H1 (cell line): ENCODE measurements around the gene STIM2. TPM values are rescaled to one million over a fixed set of nuclear protein-coding genes. Genes with fewer than 3 reads are reported as not detected.

ENCODE experiments used
- CTCF ChIA-PET: fragments of 300-600 bp; sonication (Branson Sonifier 250); formaldehyde crosslinking; loops from one replicate; lab custom pipeline; 2021; ENCODE audit not compliant: partially characterized antibody; lab: Charles Lee
- POLR2A ChIA-PET: fragments of 300-600 bp; sonication (Branson Sonifier 250); formaldehyde crosslinking; loops from one replicate; lab custom pipeline; 2021; ENCODE audit warnings: inconsistent platforms; ENCODE audit not compliant: partially characterized antibody; lab: Charles Lee
- DNase-seq, 2 experiments: peaks; one replicate each; pipeline versions ENCODE4 v3.0.0 to v3.0.0-alpha.2; 2010 to 2022; ENCODE audit warnings: low spot score in 2 of 2, low read depth in 1 of 2, mixed read lengths in 1 of 2
- FAIRE-seq: peaks from 2 replicates; lab custom pipeline; 2011; peaks lifted over from hg19 to GRCh38; lab: Jason Lieb, UNC
- H2AFZ ChIP-seq: 2 replicates; pipeline ENCODE4 v1.8.1; 2012; ENCODE audit warnings: low read length, inconsistent platforms
- H2AK5ac ChIP-seq: 2 replicates; pipeline ENCODE4 v1.6.1; 2013; ENCODE audit warnings: low read depth, low read length
- H2BK120ac ChIP-seq: replicated peaks from 2 replicates; pipeline ENCODE3; 2013; ENCODE audit warnings: low read depth, low read length, inconsistent platforms
- H2BK12ac ChIP-seq: 2 replicates; pipeline ENCODE4 v1.6.1; 2013; ENCODE audit warnings: low read depth, low read length
- H2BK15ac ChIP-seq: 2 replicates; pipeline ENCODE4 v1.6.1; 2013; ENCODE audit warnings: low read length
- H2BK20ac ChIP-seq: 2 replicates; pipeline ENCODE4 v1.6.1; 2013; ENCODE audit warnings: low read length
- H2BK5ac ChIP-seq: 2 replicates; pipeline ENCODE4 v1.6.1; 2013; ENCODE audit warnings: low read depth, low read length
- H3K14ac ChIP-seq: 2 replicates; pipeline ENCODE4 v1.6.1; 2013; ENCODE audit warnings: inconsistent platforms; ENCODE audit not compliant: insufficient read length
- H3K18ac ChIP-seq: 2 replicates; pipeline ENCODE4 v1.6.1; 2013; ENCODE audit warnings: low read length; ENCODE audit errors: extremely low read depth
- H3K23ac ChIP-seq: 2 replicates; pipeline ENCODE4 v1.6.1; 2013; ENCODE audit warnings: inconsistent platforms; ENCODE audit not compliant: insufficient read length
- H3K23me2 ChIP-seq: 2 replicates; pipeline ENCODE4 v1.6.1; 2013; ENCODE audit warnings: low read depth, low read length
- H3K27ac ChIP-seq: 2 replicates; pipeline ENCODE4 v1.6.1; 2011; ENCODE audit warnings: low read depth, low read length, inconsistent platforms
- H3K27me3 ChIP-seq, 4 experiments: replicated peaks in 1 of 4; 1 replicate in 1 of 4; 2 replicates in 3 of 4; pipeline versions ENCODE4 v1.6.1 to v1.8.1; 2011 to 2013; ENCODE audit warnings: low read length in 3 of 4, mild to moderate bottlenecking in 3 of 4, inconsistent platforms in 2 of 4, mixed read lengths in 2 of 4, moderate library complexity in 1 of 4; ENCODE audit not compliant: control insufficient read depth in 3 of 4, insufficient read depth in 3 of 4; ENCODE audit errors: extremely low read depth in 1 of 4
- H3K36me3 ChIP-seq, 4 experiments: 2 replicates each; pipeline versions ENCODE4 v1.6.1 to v1.8.1; 2011 to 2013; ENCODE audit warnings: mild to moderate bottlenecking in 4 of 4, low read length in 3 of 4, moderate library complexity in 2 of 4, control low read depth in 1 of 4, inconsistent platforms in 1 of 4; ENCODE audit not compliant: insufficient read depth in 4 of 4, control insufficient read depth in 2 of 4
- H3K4ac ChIP-seq: replicated peaks from 2 replicates; pipeline ENCODE3; 2013; ENCODE audit warnings: low read length, low read depth, mixed read lengths, inconsistent platforms; ENCODE audit not compliant: insufficient read length
- H3K4me1 ChIP-seq, 4 experiments: replicated peaks in 1 of 4; 1 replicate in 1 of 4; 2 replicates in 3 of 4; pipeline versions ENCODE4 v1.6.1 to v1.8.1; 2011 to 2013; ENCODE audit warnings: low read length in 3 of 4, inconsistent platforms in 2 of 4, mixed read lengths in 1 of 4; ENCODE audit not compliant: insufficient read depth in 4 of 4, control insufficient read depth in 3 of 4
- H3K4me2 ChIP-seq, 2 experiments: 2 replicates each; pipeline versions ENCODE4 v1.6.1 to v1.8.1; 2011 to 2013; ENCODE audit warnings: low read depth in 2 of 2, low read length in 2 of 2, control low read depth in 1 of 2, inconsistent platforms in 1 of 2, mild to moderate bottlenecking in 1 of 2; ENCODE audit not compliant: insufficient read depth in 1 of 2
- H3K4me3 ChIP-seq, 4 experiments: fragments of 200-600, 300-600 bp in 1 of 4; sonication (generic), shearing (Covaris generic), sonication (Bioruptor Twin) in 1 of 4; 2 replicates each; pipeline versions ENCODE4 v1.5.1 to v1.8.1; 2011 to 2016; ENCODE audit warnings: low read length in 4 of 4, low read depth in 3 of 4, control low read depth in 2 of 4, inconsistent platforms in 2 of 4, mild to moderate bottlenecking in 2 of 4, mixed read lengths in 1 of 4, moderate library complexity in 1 of 4; ENCODE audit not compliant: insufficient read depth in 2 of 4; ENCODE audit errors: extremely low read depth in 1 of 4
- H3K56ac ChIP-seq: replicated peaks from 2 replicates; pipeline ENCODE3; 2013; ENCODE audit warnings: low read depth, mild to moderate bottlenecking, mixed read lengths, low read length, inconsistent platforms; ENCODE audit not compliant: insufficient read length
- H3K79me1 ChIP-seq: 2 replicates; pipeline ENCODE4 v1.6.1; 2013; ENCODE audit warnings: low read depth, low read length, control low read depth
- H3K79me2 ChIP-seq, 2 experiments: 2 replicates each; pipeline versions ENCODE4 v1.6.1 to v1.8.1; 2012 to 2013; ENCODE audit warnings: low read length in 2 of 2, mild to moderate bottlenecking in 2 of 2, inconsistent platforms in 1 of 2; ENCODE audit not compliant: insufficient read depth in 2 of 2, control insufficient read depth in 1 of 2
- H3K9ac ChIP-seq, 4 experiments: replicated peaks in 1 of 4; 1 replicate in 1 of 4; 2 replicates in 3 of 4; pipeline versions ENCODE4 v1.6.1 to v1.8.1; 2011 to 2013; ENCODE audit warnings: low read depth in 3 of 4, low read length in 3 of 4, control low read depth in 2 of 4, mild to moderate bottlenecking in 2 of 4, moderate library complexity in 2 of 4, inconsistent platforms in 1 of 4; ENCODE audit errors: extremely low read depth in 1 of 4
- H3K9me3 ChIP-seq, 2 experiments: 2 replicates each; pipeline versions ENCODE4 v1.6.1 to v1.8.1; 2012 to 2013; ENCODE audit warnings: mild to moderate bottlenecking in 2 of 2, moderate library complexity in 2 of 2, control low read depth in 1 of 2, inconsistent platforms in 1 of 2, low read depth in 1 of 2, low read length in 1 of 2, mixed read lengths in 1 of 2; ENCODE audit not compliant: insufficient read depth in 2 of 2
- H4K20me1 ChIP-seq, 2 experiments: replicated peaks in 1 of 2; 2 replicates each; pipeline versions ENCODE3 to v1.8.1; 2011 to 2013; ENCODE audit warnings: inconsistent platforms in 2 of 2, low read length in 2 of 2, mild to moderate bottlenecking in 1 of 2; ENCODE audit not compliant: insufficient read depth in 2 of 2, control insufficient read depth in 1 of 2
- H4K5ac ChIP-seq: 2 replicates; pipeline ENCODE4 v1.6.1; 2013; ENCODE audit warnings: low read length, low read depth, mixed read lengths, inconsistent platforms; ENCODE audit not compliant: insufficient read length
- H4K8ac ChIP-seq: 2 replicates; pipeline ENCODE4 v1.8.0; 2013; ENCODE audit warnings: mild to moderate bottlenecking, moderate library complexity, low read length, inconsistent platforms; ENCODE audit not compliant: insufficient read depth; ENCODE audit errors: extremely low read depth
- H4K91ac ChIP-seq: replicated peaks from 2 replicates; pipeline ENCODE3; 2013; ENCODE audit warnings: low read length, mixed read lengths, inconsistent platforms; ENCODE audit not compliant: insufficient read length
- BCL11A ChIP-seq, 2 experiments: IDR thresholded peaks; one replicate each; pipeline ENCODE4 v1.6.1; 2011; ENCODE audit warnings: low read depth in 2 of 2, low read length in 2 of 2, mild to moderate bottlenecking in 2 of 2
- CHD1 ChIP-seq: IDR thresholded peaks from 2 replicates; pipeline ENCODE4 v1.6.1; 2012; ENCODE audit warnings: low read depth, low read length, improper control_type of control experiment
- HDAC6 ChIP-seq: IDR thresholded peaks from one replicate; pipeline ENCODE4 v1.7.1; 2012; ENCODE audit warnings: low read depth, mild to moderate bottlenecking, inconsistent platforms, low read length, moderate library complexity
- KDM4A ChIP-seq: IDR thresholded peaks from one replicate; pipeline ENCODE4 v1.7.1; 2012; ENCODE audit warnings: low read depth, mild to moderate bottlenecking, moderate library complexity, low read length, inconsistent platforms; ENCODE audit not compliant: severe bottlenecking
- NANOG ChIP-seq: IDR thresholded peaks from 2 replicates; pipeline ENCODE4 v1.6.1; 2011; ENCODE audit warnings: low read length, low read depth, mild to moderate bottlenecking, inconsistent platforms; ENCODE audit not compliant: insufficient read depth, poor library complexity, severe bottlenecking
- POU5F1 ChIP-seq: IDR thresholded peaks from 2 replicates; pipeline ENCODE4 v1.6.1; 2011; ENCODE audit warnings: low read depth, mild to moderate bottlenecking, low read length, moderate library complexity
- SUZ12 ChIP-seq: fragments of 200-600 bp; sonication (generic); IDR thresholded peaks from 2 replicates; pipeline ENCODE4 v1.6.1; 2012; ENCODE audit warnings: mild to moderate bottlenecking, inconsistent platforms, low read length, moderate library complexity, mixed read lengths
- ZNF274 ChIP-seq: IDR thresholded peaks from 2 replicates; pipeline ENCODE4 v1.7.0; 2012; ENCODE audit warnings: low read length, borderline replicate concordance; ENCODE audit errors: extremely low read depth
- WGBS, 2 experiments: shearing (Covaris generic) in 1 of 2; methylation state at CpG; one replicate each; pipeline versions ENCODE4 v1.1.6 to v1.1.7; 2013 to 2015; ENCODE audit warnings: low lambda C conversion rate in 2 of 2, mixed read lengths in 2 of 2, inconsistent platforms in 1 of 2, low coverage in 1 of 2, missing lambda C conversion rate in 1 of 2; ENCODE audit not compliant: insufficient replicate concordance in 2 of 2, insufficient coverage in 1 of 2, insufficient read length in 1 of 2; ENCODE audit errors: extremely low coverage in 1 of 2, missing lambda C conversion rate in 1 of 2; 5-methylcytosine and 5-hydroxymethylcytosine counted together
- polyA plus RNA-seq, 7 experiments: library from polyadenylated mRNA; depleted of rRNA in 3 of 7; stranded (reverse) in 5 of 7; unstranded in 2 of 7; fragments of >200 nt in 5 of 7; fragments of 200-250 nt in 2 of 7; gene quantifications; 1 replicate in 5 of 7; 2 replicates in 1 of 7; 4 replicates in 1 of 7; pipeline versions ENCODE4 v1.2.1 to v1.2.3, GENCODE V29; 2011 to 2013; ENCODE audit warnings: missing spikeins in 2 of 7, mixed read lengths in 2 of 7
- total RNA-seq: library from RNA; stranded (reverse); fragmentation: NEBNext Ultra II Directional; extraction: Animal tissue kit (Norgen Biotek cat#: 25700); gene quantifications from 2 replicates; pipeline ENCODE4 v1.2.1, GENCODE V29; 2021
- TF ChIP-seq, protein P1 (sequence below): IDR thresholded peaks from 2 replicates; pipeline ENCODE4 v1.6.1; 2012; ENCODE audit warnings: low read length, inconsistent platforms
- TF ChIP-seq, protein P2 (sequence below): IDR thresholded peaks from 2 replicates; pipeline ENCODE4 v1.6.1; 2012; ENCODE audit warnings: inconsistent platforms
- TF ChIP-seq, protein P3 (sequence below): IDR thresholded peaks from 2 replicates; pipeline ENCODE4 v1.6.1; 2012; ENCODE audit warnings: inconsistent platforms

The STIM2 gene
- total and polyA plus RNA-seq, 2 of the 8 experiments (the other 6 are each of a cell fraction or from before 2014, with no cell fraction given): 22.9 to 23.0 TPM

DNA sequence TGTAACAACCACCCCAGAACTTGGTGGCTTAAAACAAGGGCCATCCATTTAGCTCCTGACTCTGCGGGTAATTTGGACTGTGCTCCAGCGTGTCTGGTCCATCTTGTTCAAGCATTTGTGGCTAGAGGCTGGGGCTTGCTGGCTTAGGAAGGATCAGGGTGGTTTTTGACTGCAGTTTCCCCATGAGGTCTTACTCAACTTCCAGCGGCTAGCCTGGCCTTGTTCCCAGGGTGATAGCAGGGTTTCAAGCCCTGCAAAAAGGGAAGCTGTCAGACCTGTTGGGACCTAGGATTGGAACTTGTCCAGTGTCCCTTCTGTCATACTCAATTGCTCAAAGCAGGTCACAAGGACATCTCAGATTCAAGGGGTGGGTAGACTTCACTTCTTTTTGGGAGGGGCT lies 205.9 kb downstream of the STIM2 start:
- DNase-seq (peak in 1 of 2 experiments; percentile 13), FAIRE-seq (no peak)
- H4K20me1 ChIP-seq: no peaks in the 10 kb centered on the region
- no peak overlapping the region for H3K23ac ChIP-seq
- H4K91ac ChIP-seq: no peak overlapping the region
- no peaks in the 10 kb centered on the region for H3K36me3 ChIP-seq
- 92% methylated on average over 3 of the region's 3 CpGs; no CpG with 5 or more reads in 1 of the 2 experiments for WGBS, 2 experiments
- no peak overlapping the region for H2BK15ac ChIP-seq
- no peaks in the 10 kb centered on the region; a peak in 1 of 7 replicates for H3K27me3 ChIP-seq
- H3K4ac ChIP-seq: no peak overlapping the region
- no peak overlapping the region for H3K9ac ChIP-seq
- H2AK5ac ChIP-seq: no peak overlapping the region
- no peak overlapping the region for H2BK120ac ChIP-seq
- H3K79me1 ChIP-seq: no peaks in the 10 kb centered on the region
- no peak overlapping the region for H3K56ac ChIP-seq
- H3K4me1 ChIP-seq: peaks cover 0 to 4% (median 0%) of the 10 kb centered on the region in 4 experiments; a peak in 1 of 7 replicates
- no peaks in the 10 kb centered on the region for H3K9me3 ChIP-seq
- H3K18ac ChIP-seq: no peak overlapping the region
- no peak overlapping the region for H2AFZ ChIP-seq
- no peaks in the 10 kb centered on the region for H3K79me2 ChIP-seq
- H3K27ac ChIP-seq: no peak overlapping the region
- no peak overlapping the region for H3K14ac ChIP-seq
- H2BK20ac ChIP-seq: no peak overlapping the region
- no peak overlapping the region for H4K8ac ChIP-seq
- peak overlapping the region; percentile 62; the same call in 1 of the 2 replicates for H2BK12ac ChIP-seq
- H4K5ac ChIP-seq: no peak overlapping the region
- no peak overlapping the region for H3K4me2 ChIP-seq
- H3K4me3 ChIP-seq: no peak overlapping the region
- CTCF ChIA-PET: interaction anchor here (1.1 kb wide), 1 partner anchor 18 kb away, joined by 3 read pairs; no protein-coding TSS in a partner anchor
- no peak overlapping the region for H2BK5ac ChIP-seq
- POLR2A ChIA-PET: interaction anchor here (0.6 kb wide), 1 partner anchor 11 kb away, joined by 3 read pairs; no protein-coding TSS in a partner anchor
- H3K23me2 ChIP-seq: no peaks in the 10 kb centered on the region
- TF ChIP-seq NANOG (no peak), CHD1 (no peak), ZNF274 (no peak), POU5F1 (no peak), SUZ12 (no peak), HDAC6 (no peak), BCL11A (IDR thresholded peaks at IDR 0.05; ENCODE audit: low read depth in 2 of 2, low read length in 2 of 2) (no peak), KDM4A (no peak)
- TF ChIP-seq, protein P1, sequence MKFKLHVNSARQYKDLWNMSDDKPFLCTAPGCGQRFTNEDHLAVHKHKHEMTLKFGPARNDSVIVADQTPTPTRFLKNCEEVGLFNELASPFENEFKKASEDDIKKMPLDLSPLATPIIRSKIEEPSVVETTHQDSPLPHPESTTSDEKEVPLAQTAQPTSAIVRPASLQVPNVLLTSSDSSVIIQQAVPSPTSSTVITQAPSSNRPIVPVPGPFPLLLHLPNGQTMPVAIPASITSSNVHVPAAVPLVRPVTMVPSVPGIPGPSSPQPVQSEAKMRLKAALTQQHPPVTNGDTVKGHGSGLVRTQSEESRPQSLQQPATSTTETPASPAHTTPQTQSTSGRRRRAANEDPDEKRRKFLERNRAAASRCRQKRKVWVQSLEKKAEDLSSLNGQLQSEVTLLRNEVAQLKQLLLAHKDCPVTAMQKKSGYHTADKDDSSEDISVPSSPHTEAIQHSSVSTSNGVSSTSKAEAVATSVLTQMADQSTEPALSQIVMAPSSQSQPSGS: no peak
- TF ChIP-seq, protein P2, sequence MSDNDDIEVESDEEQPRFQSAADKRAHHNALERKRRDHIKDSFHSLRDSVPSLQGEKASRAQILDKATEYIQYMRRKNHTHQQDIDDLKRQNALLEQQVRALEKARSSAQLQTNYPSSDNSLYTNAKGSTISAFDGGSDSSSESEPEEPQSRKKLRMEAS: no peak
- TF ChIP-seq, protein P3, sequence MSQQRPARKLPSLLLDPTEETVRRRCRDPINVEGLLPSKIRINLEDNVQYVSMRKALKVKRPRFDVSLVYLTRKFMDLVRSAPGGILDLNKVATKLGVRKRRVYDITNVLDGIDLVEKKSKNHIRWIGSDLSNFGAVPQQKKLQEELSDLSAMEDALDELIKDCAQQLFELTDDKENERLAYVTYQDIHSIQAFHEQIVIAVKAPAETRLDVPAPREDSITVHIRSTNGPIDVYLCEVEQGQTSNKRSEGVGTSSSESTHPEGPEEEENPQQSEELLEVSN: no peak
